Measurements from ENCODE around the gene KDM5B.

The KDM5B gene

DNA sequence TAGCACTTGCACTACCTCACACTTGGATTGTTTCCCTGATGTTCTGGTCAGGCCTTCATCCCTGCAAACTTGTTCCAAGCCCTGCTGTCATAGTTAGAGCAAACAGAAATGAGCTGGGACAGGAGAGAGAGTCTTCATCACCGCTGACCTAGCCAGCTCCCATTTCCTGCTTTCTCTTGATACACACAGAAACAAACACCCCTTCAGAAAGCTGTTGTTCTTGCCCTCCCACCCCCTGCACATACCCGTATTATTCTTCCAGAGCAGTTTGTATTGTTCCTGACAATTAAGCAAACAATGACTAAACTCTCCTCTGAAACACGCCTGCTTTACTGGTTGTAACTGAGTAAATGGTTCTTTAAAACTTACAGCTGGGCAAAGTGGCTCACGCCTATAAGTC lies 95.1 kb downstream of the KDM5B start:
- 61 to 83% methylated on average over 2 to 3 of the region's 4 CpGs for WGBS, 2 experiments (ENCODE audit: insufficient coverage in 2 of 2)
- H3K36me3 ChIP-seq (ENCODE audit: control insufficient read depth, insufficient read depth, low read length), result no peaks in the 10 kb centered on the region
- H3K27ac ChIP-seq (ENCODE audit: low read depth, low read length, severe bottlenecking), result no peak overlapping the region
- H3K4me1 ChIP-seq (ENCODE audit: control insufficient read depth, insufficient read depth, low read length, poor library complexity, severe bottlenecking), result peaks cover 9% of the 10 kb centered on the region
- H3K4me3 ChIP-seq (ENCODE audit: extremely low read depth, insufficient read depth, low read length, poor library complexity, severe bottlenecking), result no peak overlapping the region
- no peaks in the 10 kb centered on the region for H3K9me3 ChIP-seq (ENCODE audit: control insufficient read depth, low read length)

DNA sequence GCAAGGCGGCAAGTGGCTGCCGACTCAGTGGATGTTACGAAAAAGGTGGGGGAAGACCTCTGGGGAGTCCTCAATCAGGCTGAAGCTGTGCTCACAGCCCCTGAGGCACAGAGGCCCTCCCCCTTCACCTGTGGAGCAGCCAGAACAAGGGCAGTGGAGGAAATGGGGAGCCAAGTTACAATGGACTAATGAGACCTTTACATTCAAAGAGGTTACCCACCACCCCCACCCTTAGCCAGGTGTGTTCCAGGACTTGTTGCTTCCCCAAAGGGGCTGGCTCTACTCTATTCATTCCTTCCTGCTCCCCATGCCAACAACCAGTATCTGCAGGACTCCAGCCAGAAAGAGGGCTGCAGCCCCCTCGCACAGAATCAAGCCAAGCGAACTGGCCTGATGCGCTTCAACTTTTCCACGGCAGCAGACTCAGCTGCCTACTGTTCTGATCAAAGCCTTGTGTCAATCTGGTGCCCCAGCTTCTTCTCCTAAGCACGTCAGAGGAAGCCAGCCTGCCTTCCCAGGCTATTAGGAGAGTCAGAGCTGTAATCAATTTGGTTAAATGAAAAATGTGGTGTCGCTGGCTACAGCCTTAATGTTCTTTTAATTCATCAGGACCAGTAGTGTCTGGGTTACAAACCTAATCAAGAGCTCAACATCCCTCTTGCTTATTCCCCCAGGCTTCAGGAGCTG lies 96.1 kb downstream of the KDM5B start:
- no peak overlapping the region for H3K4me3 ChIP-seq (ENCODE audit: extremely low read depth, insufficient read depth, low read length, poor library complexity, severe bottlenecking)
- WGBS, 2 experiments (ENCODE audit: insufficient coverage in 2 of 2), result 55 to 74% methylated on average over 7 to 8 of the region's 9 CpGs

DNA sequence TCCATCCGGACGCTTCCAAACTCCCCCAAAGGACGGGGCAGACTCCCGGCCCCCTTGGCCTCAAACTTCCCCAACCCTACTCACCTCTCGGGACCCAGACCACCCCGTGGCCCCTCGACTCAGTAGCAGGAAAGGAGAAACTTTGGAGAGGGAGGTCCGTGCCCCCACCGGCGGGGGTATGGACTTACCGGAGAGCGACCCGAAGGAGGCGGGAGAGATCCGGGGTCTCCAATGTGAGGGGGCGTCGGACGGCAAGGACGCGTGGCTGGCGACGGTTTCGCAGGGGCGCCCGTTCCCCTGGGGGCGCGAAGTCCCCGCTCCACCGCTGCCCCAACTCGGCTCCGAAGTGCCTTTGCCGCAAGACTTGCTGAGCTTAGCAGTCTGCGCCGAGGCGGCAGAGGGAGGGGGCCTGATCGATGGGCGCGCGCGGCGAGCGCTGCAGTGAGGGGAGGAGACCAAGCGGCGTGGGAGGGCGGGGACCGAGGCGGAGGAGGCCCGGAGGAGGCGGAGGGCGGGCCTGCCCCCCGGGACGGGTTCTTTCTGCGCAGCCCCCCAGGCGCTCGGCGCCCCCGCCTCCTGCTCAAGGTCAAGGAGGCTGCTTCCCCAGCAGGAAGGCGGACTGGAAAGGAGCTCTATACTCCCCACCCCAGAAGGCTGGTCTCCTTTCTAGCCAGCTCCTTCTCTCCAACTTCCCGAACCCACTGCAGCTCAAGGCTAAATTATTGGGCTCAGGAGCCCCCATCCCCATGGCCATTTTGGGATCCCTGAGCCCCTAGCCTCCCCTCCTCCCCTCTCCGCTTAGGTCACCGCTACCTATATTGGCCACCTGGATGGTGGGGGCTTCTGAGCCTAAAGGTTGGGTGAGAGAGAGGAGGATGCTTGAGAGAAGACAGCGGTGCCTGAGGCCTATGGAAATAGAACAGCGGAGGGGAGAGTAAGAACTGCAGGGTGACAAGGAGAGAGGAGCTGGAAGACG lies 97.9 kb downstream of the KDM5B start, which contains the start of gene SYT2:
Gene SYT2 (minus strand): TSS at position 385 of the 976 bp plus-strand sequence. CDS start 104,682 bp downstream, outside the sequence.
- H3K4me3 ChIP-seq (ENCODE audit: extremely low read depth, insufficient read depth, low read length, poor library complexity, severe bottlenecking), result peak within 1 kb of the TSS; percentile 41
- H3K36me3 ChIP-seq (ENCODE audit: control insufficient read depth, insufficient read depth, low read length), result no peaks in the 10 kb centered on the region
- no peaks in the 10 kb centered on the region for H3K9me3 ChIP-seq (ENCODE audit: control insufficient read depth, low read length)
- WGBS, 2 experiments (ENCODE audit: insufficient coverage in 2 of 2), result 5 to 6% methylated on average over 29 to 35 of the region's 64 CpGs
- H3K4me1 ChIP-seq (ENCODE audit: control insufficient read depth, insufficient read depth, low read length, poor library complexity, severe bottlenecking), result peaks cover 9% of the 10 kb centered on the region
- H3K27ac ChIP-seq (ENCODE audit: low read depth, low read length, severe bottlenecking), result no peak within 1 kb of the TSS

More for the DNA sequence above, 96.1 kb downstream of the KDM5B start:
- no peaks in the 10 kb centered on the region for H3K9me3 ChIP-seq (ENCODE audit: control insufficient read depth, low read length)
- H3K36me3 ChIP-seq (ENCODE audit: control insufficient read depth, insufficient read depth, low read length), result no peaks in the 10 kb centered on the region
- H3K4me1 ChIP-seq (ENCODE audit: control insufficient read depth, insufficient read depth, low read length, poor library complexity, severe bottlenecking), result peaks cover 9% of the 10 kb centered on the region
- no peak overlapping the region for H3K27ac ChIP-seq (ENCODE audit: low read depth, low read length, severe bottlenecking)

- peaks cover 9% of the 10 kb centered on the region for H3K4me1 ChIP-seq (ENCODE audit: control insufficient read depth, insufficient read depth, low read length, poor library complexity, severe bottlenecking)
- WGBS, 2 experiments (ENCODE audit: insufficient coverage in 2 of 2), result 3 to 5% methylated on average over 15 to 20 of the region's 34 CpGs
- no peak overlapping the region for H3K27ac ChIP-seq (ENCODE audit: low read depth, low read length, severe bottlenecking)
- no peaks in the 10 kb centered on the region for H3K9me3 ChIP-seq (ENCODE audit: control insufficient read depth, low read length)
- H3K36me3 ChIP-seq (ENCODE audit: control insufficient read depth, insufficient read depth, low read length), result no peaks in the 10 kb centered on the region
- peak overlapping the region; percentile 41 for H3K4me3 ChIP-seq (ENCODE audit: extremely low read depth, insufficient read depth, low read length, poor library complexity, severe bottlenecking)
These were observed 98.8 kb downstream of the KDM5B start for GRCh38 chr1:202709276-202710041.

DNA sequence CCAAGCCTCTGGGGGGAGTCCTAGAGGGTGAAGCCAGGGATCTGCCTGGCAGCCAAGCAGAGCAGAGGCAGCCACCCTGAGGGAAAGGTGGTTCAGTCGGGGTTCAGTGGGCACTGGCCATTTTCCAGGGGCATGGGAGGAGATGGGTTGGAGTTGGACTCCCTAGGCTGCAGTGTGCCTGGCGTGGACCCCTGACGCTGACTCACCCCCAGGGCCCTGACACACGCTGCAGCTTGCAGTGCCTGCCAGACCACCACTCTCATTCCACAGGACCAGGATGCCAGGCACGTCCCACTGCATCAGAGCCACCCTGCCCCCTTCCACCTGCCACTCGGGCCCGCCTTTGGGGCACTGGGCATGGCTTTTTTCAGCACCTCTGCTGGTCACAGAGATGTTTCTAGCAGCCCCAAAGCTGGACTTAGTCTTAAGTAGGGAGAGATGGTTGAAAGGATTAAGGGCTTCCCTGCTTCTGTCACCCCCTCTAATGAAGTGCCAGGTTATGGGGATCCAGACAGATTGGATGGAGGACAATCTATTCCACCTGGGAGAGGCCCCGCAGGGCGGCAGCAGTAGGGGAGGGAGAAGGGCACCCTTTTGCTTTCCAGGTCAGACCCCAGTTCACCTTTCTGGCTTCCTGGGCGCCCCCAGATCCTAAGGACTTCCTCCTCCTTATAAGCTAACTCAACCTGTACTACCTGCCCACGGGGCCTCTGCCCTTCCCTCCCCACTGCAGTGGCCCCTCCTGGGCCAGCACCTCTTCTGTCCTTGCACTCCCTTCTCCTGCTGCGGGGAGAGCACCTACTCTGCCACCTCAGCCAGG lies 99.6 kb downstream of the KDM5B start:
- no peaks in the 10 kb centered on the region for H3K9me3 ChIP-seq (ENCODE audit: control insufficient read depth, low read length)
- H3K27ac ChIP-seq (ENCODE audit: low read depth, low read length, severe bottlenecking), result no peak overlapping the region
- H3K4me1 ChIP-seq (ENCODE audit: control insufficient read depth, insufficient read depth, low read length, poor library complexity, severe bottlenecking), result peaks cover 9% of the 10 kb centered on the region
- H3K36me3 ChIP-seq (ENCODE audit: control insufficient read depth, insufficient read depth, low read length), result no peaks in the 10 kb centered on the region
- 79 to 82% methylated on average over 4 to 10 of the region's 12 CpGs for WGBS, 2 experiments (ENCODE audit: insufficient coverage in 2 of 2)
- H3K4me3 ChIP-seq (ENCODE audit: extremely low read depth, insufficient read depth, low read length, poor library complexity, severe bottlenecking), result no peak overlapping the region

GRCh38 chr1:202706851-202707250 lies 101.4 kb downstream of the KDM5B start:
- 86 to 93% methylated on average over 3 of the region's 5 CpGs for WGBS, 2 experiments (ENCODE audit: insufficient coverage in 2 of 2)
- Histone ChIP-seq H3K36me3 (ENCODE audit: control insufficient read depth, insufficient read depth, low read length) (no peaks in the 10 kb centered on the region), H3K27ac (ENCODE audit: low read depth, low read length, severe bottlenecking) (no peak overlapping the region), H3K4me1 (ENCODE audit: control insufficient read depth, insufficient read depth, low read length, poor library complexity, severe bottlenecking) (peaks cover 3% of the 10 kb centered on the region), H3K9me3 (ENCODE audit: control insufficient read depth, low read length) (no peaks in the 10 kb centered on the region), H3K4me3 (ENCODE audit: extremely low read depth, insufficient read depth, low read length, poor library complexity, severe bottlenecking) (no peak overlapping the region)

GRCh38 chr1:202704601-202705000 lies 103.6 kb downstream of the KDM5B start:
- Histone ChIP-seq H3K27ac (ENCODE audit: low read depth, low read length, severe bottlenecking) (no peak overlapping the region), H3K9me3 (ENCODE audit: control insufficient read depth, low read length) (no peaks in the 10 kb centered on the region), H3K4me1 (ENCODE audit: control insufficient read depth, insufficient read depth, low read length, poor library complexity, severe bottlenecking) (no peaks in the 10 kb centered on the region), H3K4me3 (ENCODE audit: extremely low read depth, insufficient read depth, low read length, poor library complexity, severe bottlenecking) (no peak overlapping the region), H3K36me3 (ENCODE audit: control insufficient read depth, insufficient read depth, low read length) (no peaks in the 10 kb centered on the region)
- 82 to 96% methylated on average over 4 of the region's 4 CpGs for WGBS, 2 experiments (ENCODE audit: insufficient coverage in 2 of 2)

- Histone ChIP-seq H3K36me3 (ENCODE audit: control insufficient read depth, insufficient read depth, low read length) (no peaks in the 10 kb centered on the region), H3K4me1 (ENCODE audit: control insufficient read depth, insufficient read depth, low read length, poor library complexity, severe bottlenecking) (no peaks in the 10 kb centered on the region), H3K27ac (ENCODE audit: low read depth, low read length, severe bottlenecking) (no peak overlapping the region), H3K9me3 (ENCODE audit: control insufficient read depth, low read length) (no peaks in the 10 kb centered on the region), H3K4me3 (ENCODE audit: extremely low read depth, insufficient read depth, low read length, poor library complexity, severe bottlenecking) (no peak overlapping the region)
- no CpG with 5 or more reads among the region's 6 CpGs for WGBS, 2 experiments (ENCODE audit: insufficient coverage in 2 of 2)
These were observed 105.0 kb downstream of the KDM5B start for GRCh38 chr1:202703191-202703590.

DNA sequence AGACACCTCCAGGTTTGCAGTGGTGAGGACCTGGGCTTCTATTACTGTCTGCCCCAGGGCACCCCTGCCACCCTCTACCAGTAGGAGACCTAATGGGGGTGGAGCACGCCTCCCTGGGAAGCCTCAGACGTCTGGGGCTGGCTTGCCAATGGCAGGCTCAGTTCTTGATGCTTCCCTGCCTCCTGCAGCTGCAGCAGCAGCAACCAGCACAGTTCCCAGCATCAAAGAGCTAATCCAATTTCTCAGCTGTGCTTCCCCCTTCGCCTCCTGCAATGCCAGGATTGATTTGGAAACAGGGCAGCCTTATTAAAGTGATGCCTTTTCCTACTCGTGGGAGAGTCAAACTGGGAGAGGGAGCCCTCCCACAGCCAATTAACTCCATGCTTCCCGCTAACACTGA lies 106.1 kb downstream of the KDM5B start:
- Histone ChIP-seq H3K27ac (ENCODE audit: low read depth, low read length, severe bottlenecking) (no peak overlapping the region), H3K4me1 (ENCODE audit: control insufficient read depth, insufficient read depth, low read length, poor library complexity, severe bottlenecking) (no peaks in the 10 kb centered on the region), H3K36me3 (ENCODE audit: control insufficient read depth, insufficient read depth, low read length) (no peaks in the 10 kb centered on the region), H3K4me3 (ENCODE audit: extremely low read depth, insufficient read depth, low read length, poor library complexity, severe bottlenecking) (no peak overlapping the region), H3K9me3 (ENCODE audit: control insufficient read depth, low read length) (no peaks in the 10 kb centered on the region)
- 48 to 93% methylated on average over 2 of the region's 5 CpGs for WGBS, 2 experiments (ENCODE audit: insufficient coverage in 2 of 2)

DNA sequence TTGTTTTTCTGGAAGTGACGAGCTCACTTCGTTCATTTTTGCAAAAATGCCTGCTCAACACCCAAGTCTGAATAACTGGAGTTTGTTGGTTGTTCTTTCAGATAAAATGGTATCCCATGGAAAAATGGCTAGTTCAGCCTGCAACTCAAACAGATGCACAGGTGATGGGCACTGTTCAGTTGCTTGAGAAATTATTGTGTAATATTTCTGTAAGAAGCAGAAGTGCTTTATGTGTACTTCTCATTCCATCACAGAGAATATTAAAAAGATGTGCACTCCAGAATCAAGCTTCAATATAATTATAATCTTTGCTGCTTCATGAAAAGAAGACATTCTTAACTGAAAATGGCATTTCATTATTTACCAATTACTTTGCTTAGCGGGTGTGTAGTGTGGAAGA lies 107.0 kb downstream of the KDM5B start:
- H3K4me1 ChIP-seq (ENCODE audit: control insufficient read depth, insufficient read depth, low read length, poor library complexity, severe bottlenecking), result no peaks in the 10 kb centered on the region
- no peak overlapping the region for H3K4me3 ChIP-seq (ENCODE audit: extremely low read depth, insufficient read depth, low read length, poor library complexity, severe bottlenecking)
- H3K9me3 ChIP-seq (ENCODE audit: control insufficient read depth, low read length), result no peaks in the 10 kb centered on the region
- no peaks in the 10 kb centered on the region for H3K36me3 ChIP-seq (ENCODE audit: control insufficient read depth, insufficient read depth, low read length)
- no peak overlapping the region for H3K27ac ChIP-seq (ENCODE audit: low read depth, low read length, severe bottlenecking)
- WGBS, 2 experiments (ENCODE audit: insufficient coverage in 2 of 2), result 100% methylated on average over 2 of the region's 3 CpGs; no CpG with 5 or more reads in 1 of the 2 experiments

Measured in mesodermal cell (in vitro differentiated cells).